Hematopoietic multipotent progenitor cell treated with erythropoietin and hydrocortisone succinate and interleukin-3 and kit ligand, for 6 days (in vitro differentiated cells): ENCODE results near the gene GNG4.
A peak's percentile ranks its signal among the peaks of the same experiment; 100 is the strongest.

Source experiments
- DNase-seq: peaks from one replicate; pipeline ENCODE4 v3.0.0-alpha.2; 2015

GNG4 gene

DNA sequence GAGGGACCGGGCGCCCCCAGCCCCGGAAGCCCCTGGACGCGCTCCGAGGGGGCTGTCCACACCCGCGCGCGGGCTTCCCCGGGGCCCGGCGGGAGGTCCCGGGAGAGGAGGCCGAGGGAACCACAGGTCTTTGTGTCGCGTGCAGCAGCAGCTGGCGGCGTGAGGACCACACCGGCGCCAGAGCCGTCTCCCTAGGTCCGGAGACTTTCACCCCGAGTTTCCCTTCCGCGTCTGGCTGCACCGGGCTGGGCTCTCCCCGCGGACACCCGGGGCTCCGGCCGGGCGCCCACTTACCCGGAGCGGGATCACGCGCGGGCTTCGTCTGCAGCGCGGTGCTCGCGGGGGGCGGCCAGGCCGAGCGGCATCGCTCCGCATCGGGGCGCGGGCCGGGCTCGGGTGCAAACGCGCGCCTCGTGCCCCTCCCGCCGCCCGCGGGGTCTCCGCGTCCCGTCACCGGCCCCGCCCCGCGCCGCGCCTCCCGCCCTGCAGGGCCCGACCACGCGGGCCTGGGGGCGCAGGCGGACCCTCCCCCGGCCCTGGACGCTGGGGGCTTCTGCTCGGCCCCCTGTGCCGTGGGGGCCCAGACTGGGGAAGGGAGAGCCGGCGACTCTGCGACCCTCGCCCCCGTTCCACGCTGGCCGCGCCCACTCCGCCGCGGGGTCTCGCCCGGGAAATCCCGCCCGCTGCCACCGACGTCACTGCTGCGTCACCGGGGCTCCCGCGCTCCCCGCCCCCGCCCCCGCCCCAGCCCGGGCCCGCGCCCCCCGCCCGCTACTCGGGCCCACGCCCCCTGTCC lies at the start of gene GNG4:
GNG4 (minus strand) TSS at position 417 of the 796 bp plus-strand sequence. CDS start 65,946 bp downstream, outside the sequence.
- peak; percentile 31 for DNase-seq

DNA sequence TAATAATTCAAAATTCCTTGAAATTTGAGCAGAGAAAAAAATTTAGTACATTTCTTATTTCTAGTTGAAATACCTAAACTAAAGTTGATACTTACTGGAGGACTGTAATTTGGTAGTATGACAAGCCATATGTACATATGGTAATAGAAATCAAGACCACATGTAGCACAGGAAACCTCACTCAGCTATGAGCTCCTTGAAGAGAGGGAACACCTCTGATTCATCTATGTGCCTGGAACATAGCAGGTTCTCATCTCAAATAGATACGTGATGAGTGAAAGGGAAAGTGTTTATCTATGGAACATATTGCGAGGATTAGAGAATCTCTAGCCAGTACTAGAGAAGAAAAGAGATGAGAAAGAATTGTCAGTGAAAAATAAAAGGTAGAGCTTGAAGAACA lies 47.9 kb upstream of the GNG4 start:
- DNase-seq, result no peak

DNA sequence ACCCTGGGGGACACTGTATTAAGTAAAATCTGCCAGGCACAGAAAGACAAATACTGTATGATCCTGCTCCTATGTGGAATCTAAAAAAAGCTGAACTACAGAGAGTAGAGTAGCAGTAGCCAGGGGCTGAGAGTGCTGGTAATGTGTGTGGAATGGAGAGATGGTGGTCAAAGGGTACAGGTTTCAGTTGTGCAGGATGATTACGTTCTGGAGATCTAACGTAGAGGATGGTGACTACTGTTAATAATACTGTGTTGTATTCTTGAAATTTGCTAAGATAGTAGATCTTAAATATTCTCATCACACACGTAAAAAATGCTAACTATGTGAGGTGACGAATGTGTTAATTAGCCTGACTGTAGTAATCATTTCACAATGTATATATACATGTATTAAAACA lies 39.8 kb upstream of the GNG4 start:
- no peak for DNase-seq

DNA sequence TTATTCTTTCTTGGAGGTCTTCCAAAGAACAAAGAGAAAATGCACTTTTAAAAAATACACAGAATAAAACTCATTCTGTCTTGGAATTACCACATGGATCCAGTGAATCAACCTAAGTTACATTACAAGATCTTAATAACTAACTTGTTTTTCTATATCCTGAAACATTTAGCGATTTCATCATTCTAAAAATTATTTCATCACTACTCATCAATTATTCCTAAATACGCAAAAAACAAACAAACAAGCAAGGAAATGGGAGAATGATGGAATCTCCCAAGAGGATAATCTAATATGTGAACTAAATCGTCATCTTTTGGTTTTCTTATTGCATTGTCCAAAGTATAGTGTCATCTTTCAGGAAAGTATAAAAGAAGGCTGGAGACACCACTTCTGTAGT lies 38.5 kb upstream of the GNG4 start:
- DNase-seq, result no peak

DNA sequence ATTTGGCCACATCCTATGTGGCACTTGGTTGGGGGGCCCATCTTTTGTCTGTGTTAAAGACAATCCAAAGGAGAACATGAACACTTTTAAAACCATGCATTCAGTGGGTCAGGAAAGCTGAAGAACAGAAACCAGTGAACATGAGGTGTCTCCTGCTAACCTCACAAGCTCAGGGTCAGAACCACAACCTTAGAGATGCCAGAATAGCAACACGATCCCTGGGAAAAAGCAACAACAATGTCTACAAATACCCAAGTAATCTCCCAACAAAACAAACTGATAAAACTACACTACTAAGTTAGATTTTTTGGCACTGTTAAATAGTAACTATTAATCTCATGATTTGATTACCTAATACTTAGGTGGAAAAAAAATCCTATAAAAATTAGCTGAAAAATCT lies 34.1 kb upstream of the GNG4 start:
- DNase-seq, result no peak

DNA sequence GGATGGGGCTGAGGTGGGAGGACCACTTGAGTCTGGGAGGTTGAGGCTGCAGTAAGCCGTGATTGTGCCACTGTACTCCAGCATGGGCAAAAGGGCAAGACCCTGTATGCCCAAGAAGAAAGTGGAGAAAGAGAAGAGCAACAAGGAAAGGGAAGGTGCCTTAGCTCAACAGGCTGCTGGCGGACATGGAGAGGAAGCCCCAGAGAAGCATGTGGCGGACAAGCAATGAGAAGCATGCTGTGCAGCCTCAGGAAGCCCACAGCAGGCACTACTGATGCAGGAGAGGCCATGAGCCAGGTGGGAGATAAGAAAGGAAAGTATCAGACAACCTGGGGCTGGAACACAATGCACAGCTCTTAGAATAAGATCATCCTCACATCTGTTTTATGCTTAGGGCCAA lies 32.6 kb upstream of the GNG4 start:
- no peak for DNase-seq

DNA sequence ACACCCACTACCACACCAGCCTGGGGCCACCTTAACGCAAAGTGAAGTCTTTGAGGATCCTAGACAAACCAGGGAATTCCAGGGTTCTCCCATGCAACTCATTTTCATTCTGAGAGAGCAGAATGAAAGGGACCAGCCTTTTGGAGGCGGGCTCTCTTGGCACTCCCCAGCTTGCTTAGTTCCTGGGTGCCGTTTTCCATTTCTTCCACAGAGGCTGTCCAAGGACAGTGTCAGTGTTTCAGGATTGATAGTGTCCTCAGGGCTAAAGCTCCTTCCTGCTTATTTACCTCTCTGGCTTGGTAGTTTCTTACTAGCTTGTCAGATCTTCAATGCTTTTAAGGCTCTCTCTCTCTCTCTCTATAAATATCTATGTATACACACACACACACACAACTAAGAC lies 30.1 kb upstream of the GNG4 start:
- no peak for DNase-seq

DNA sequence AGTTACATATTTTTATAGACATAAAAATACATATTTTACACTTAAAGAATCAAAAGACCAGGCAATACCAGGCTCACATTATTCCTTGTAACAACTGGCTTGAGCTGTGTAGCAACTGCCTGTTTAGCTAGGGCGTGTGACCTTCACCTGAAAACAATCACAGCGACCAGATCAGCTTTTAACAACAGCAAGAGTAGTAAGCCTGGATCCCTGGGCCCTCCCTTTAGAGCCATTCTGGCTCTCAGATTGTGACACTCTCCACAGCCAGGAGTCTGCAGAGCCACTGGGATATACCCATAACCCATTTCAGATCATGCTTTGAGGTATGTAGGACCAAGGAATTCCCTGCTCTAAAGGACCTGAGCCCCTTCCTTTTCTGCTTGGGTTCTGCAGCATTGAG lies 29.4 kb upstream of the GNG4 start:
- no peak for DNase-seq

DNA sequence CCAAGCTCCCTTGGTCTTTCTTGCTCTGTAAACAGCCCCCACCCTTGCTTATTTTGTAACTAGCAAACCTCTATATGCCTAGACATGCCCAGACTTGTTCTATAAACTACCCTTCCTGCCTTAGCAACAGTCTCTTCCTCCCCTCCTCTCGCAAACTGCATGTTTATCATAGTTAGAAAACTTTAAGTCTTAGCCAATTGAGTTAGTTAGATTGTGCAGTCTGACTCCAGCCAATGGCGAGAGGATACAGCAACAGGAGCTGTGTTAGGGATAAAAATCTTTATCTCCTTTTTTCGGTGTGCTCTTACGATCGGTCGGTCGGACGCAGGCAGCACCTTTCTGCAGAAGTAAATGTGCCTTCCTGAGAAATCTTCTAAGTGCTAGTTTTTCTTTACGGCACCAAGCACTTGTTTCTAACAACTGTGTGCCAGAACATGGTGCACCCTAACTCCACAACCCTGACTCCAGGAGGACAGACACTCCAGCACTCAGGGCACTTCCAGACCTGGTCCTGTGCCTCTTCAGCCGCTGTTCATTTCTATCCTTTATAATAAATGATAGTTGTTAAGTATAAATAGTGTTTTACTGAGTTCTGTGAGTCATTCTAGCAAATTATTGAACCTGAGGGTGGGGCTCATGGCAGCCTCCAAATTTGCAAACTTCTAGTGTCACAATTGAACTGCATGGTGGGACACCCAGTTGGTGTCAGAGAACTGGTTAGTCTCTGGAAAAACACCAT lies 25.7 kb upstream of the GNG4 start:
- no peak for DNase-seq

DNA sequence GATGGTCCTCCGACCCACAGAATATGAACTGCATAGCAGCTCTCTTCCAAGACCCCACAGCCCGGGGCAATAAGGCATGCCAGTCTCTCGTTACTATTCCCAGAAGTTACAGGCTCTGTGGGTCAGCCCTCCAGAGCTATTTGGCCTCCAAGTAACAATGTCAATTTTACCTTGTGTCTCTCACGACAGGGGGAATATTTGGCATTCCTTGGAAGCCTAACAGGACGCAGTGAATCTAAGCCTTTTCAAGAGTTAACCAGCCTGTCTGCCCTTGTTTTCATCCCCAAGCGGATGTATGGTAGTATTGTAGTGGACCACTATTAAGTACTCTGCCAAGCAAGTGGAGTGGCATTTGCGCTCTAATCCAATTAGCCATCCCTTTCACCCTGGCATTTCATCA lies 24.4 kb upstream of the GNG4 start:
- DNase-seq, result no peak

DNA sequence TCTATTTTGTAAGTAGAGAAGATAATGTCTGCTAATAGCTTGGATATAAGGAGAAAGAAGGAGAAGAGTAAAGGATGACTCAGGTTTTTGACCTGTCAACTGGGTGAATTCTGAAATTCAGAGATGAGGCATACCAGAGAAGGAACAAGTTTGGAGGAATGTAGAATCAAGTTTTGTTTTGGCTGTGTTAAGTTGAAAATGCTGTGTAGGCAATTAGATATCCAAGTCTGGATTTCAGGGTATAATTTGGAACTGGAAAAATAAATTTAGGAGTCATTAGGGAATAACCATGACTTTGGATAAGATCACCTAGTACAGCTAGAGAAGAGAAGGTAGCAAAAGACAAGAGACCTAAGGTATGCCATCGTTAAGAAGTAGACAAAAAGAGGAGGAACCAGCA lies 22.4 kb upstream of the GNG4 start:
- no peak for DNase-seq

DNA sequence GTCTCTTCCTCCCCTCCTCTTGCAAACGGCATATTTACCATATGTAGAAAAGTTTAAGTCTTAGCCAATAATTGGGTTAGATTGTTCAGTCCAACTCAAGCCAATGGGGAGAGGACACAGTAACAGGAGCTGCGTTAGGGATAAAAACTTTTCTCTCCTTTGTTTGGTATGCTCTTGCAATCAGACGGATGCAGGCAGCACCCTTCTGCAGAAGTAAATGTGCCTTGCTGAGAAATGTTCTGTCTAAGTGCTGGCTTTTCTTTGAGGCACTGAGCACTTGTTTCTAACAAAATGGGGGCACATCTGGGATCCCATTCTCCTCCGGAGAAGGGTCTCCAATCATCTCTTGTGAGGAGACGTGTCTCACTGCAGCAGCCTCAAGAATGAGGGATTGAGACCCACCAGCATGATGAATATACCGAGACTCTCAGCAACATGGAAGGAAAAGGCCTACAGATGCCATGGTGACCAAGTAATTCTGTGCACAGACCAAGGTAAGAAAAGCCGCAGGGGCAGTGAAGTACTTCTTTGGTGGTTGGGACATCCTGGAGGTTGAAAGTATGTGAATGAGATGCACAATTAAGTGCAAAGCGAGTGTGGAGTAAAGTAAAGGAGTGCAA lies 20.7 kb upstream of the GNG4 start:
- peak; percentile 39 for DNase-seq

DNA sequence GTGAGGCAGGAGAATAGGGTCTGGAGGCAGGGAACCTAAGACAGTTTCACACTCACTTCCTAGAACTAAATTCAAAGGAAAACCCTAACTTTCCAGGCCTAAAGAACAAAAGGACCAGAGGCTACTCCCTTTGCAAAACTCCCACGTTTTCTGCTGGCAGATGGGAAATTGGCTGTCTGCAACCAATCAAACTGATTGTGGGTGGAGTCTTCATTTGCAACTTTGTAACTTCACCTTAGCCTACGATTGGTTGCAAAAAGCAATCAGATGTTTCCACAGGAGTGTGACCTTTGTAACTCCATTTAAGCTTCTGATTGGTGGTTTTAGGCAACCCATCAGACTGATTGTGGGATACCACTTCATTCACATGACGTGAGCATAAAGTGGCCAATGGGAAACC lies 19.7 kb upstream of the GNG4 start:
- no peak for DNase-seq

DNA sequence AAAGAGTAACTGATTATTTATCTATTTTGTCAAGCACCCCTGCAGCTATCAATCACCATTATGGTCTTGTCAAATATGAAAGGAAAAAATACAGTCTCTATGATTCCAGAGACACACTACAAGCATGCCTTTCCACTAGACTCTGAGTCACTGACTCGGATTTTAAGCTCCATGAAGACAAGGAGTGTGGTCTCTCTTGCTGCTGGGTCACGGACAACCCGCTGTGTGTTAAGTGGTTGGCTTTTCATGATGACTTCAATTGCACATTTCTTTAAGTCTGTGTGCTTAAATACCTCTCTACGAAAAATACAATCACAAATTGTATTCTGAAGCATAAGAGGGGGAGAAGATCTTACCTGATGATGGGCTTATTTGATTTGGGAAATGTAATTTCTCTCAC lies 14.0 kb upstream of the GNG4 start:
- no peak for DNase-seq

DNA sequence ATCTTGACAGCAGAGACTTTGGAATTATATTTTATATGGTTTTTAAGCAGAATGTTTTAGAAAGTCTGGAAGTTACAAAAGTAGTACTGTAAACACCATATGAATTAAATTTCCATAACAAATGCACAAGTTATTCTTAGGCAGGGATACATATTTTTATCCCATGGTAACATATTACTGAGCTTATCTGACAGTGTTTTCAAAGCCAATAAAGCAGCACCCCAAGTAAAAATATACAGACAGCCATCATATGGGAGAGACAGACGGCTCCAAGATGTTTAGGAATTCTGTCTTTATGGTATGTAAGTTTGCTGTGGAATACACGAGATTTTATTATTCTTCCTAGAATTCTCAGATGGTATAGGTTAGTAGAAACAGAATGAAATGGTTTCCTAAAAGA lies 12.0 kb upstream of the GNG4 start:
- no peak for DNase-seq

DNA sequence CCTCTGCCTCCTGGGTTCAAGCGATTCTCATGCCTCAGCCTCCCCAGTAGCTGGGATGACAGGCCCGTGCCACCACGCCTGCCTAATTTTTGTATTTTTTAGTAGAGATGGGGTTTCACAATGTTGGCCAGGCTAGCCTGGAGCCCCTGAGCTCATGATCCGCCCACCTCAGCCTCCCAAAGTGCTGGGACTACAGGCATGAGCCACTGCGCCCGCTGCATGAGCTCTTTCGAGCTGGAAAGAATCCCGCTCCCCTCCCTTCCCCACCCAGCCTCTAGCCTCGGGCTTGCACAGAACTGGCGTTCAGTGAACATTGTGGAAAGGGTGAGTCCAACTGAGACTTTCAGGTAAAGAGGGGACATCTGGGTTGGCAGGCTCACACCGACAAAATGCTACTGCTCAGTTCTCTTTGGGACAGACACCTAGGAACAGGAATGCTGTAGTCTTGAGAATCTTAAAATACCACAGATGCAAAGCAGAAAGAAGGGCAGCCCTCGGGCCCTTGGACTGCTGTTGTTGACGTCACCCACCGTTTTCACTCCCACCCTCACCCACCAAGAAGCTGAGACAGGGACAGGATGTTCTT lies 9.7 kb upstream of the GNG4 start:
- DNase-seq, result no peak

DNA sequence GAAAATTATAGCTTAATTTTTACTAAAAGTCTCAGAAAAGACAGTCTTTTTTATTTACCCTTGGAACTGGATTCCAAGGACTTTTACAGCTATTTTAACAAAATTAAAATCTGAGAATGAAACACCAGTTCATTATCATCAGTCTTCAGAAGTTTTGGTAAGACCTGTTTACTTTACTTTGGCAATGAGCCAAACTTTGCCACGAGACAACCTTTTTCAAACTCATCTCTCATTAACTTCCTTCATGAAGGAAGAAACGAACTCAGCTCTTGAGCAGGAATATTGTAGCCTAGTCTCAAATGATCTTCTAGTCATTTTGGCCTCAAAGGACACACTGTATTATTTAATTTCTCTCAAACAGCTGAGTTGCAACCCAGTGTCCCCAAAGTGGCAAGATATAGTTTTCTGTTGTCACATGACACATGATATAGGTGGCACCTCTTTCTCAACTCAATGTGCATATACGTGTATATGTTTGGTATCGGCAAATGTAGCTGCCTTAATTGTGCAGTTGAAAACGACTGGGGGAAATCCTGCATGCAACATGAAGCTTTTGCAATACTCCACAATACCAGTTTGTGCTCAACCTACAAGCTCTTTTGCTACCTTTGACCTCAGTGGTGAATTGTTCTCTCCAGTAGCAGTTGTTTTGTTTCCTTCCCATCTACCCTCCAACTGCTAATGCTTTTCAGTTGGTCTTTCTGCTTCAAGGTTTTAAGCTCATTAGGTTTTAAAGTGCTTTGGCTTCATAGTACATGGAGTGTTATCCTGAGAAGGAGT lies 8.4 kb upstream of the GNG4 start:
- peak; percentile 46 for DNase-seq

DNA sequence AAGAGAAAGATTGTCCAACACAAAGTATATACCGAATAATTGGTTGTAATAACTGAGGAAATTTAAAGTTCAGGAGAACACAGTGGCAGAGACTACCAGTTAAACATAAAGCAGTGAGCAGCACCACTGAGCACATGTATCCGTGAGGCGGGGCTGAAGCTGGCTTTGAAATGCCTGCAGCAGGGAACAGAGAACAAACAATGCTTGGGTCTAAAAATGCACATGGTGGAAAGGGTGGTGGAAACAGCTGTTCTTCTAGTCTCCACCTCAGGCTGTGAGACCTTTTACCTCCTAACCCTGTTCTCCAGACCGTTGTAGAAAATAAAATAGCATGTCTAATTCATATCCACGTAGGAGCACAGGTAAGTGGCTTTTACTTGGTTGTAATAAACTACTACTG lies 7.7 kb upstream of the GNG4 start:
- no peak for DNase-seq

DNA sequence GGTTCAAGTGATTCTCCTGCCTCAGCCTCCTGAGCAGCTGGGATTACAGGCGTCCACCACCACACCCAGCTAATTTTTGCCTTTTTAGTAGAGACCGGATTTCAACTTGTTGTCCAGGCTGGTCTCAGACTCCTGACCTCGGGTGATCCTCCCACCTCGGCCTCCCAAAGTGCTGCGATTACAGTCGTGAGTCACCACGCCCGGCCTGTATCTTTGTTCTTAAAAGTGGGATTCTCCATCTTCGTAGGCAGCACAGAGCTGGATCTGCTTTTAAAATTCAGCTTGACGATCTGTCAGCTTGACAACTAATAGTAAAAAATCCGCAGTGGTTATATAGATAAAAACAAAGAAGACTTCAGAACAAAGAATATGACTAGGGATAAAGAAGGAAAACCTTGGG lies 2.8 kb upstream of the GNG4 start:
- DNase-seq, result no peak

DNA sequence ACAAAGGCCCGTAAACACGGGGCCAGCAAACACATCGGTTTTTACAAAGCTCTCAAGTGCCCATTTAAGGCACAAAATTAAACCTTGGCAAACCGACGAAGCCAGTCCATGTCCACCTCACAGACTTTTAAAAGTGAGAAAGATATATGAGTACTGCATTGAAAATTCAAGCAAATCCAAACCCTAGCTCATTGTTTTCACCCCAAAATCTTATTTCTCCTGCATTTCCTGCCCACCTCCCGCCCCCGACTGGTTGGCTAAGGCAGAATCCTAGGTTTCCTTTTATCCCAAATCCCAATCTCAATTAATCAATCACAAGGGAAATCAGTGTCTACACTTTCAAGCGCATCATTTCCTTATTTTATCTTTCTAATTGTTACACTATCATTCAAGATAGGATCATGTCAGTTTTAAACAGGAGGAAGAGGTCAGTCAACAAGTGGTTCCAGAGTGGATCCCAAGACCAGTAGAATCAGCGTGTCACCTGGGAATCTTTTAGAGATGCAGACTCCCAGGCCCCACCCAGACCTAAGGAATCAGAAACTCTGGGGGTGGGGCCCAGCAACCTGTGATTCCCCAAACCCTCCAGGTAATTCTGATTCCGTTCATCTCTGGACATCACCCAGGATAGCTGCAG lies 1.7 kb upstream of the GNG4 start:
- DNase-seq, result no peak

DNA sequence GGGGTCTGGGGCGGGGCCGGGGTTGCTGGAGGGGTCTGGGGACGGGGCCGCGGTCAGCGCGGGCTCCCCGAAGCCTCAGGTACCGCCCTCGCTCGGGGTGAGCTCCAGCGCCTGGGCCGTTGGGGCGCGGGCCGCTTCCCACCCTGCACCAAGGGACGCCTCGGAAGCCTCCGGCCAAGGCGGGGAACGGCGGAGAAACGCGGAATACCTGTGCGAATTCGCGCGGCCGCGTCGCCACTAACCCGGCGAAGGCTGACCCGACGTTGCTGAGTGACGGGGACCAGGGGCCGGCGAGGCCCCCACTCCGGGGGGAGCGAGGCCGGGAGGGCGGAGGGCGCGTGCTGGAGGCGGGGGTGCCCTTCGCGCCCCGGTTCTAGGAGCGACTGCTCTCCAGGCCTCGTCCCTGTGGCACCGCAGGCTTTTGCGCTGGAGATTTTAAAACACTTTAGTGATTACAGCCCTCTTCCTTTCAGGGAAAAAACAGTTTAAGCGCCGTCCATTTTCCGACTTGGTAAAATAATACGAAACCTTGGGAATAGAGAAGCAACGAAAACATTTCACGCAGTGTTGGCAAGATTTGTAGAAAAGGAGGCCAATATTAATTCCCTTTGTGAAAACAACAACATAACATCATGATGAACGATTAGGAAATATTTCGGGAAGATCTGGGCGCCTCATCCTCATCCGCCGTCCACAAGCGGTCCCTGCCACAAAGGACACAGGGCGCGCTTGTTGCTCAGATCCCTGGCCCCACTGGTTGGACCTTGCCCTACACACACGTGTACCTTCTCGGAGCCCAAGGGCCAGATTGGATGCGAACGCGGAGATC lies 971 bp upstream of the GNG4 start:
- no peak for DNase-seq
